ENCODE results near the gene FAM120B. TPM values are rescaled to one million over a fixed set of nuclear protein-coding genes. Genes with fewer than 3 reads are reported as not detected.

The FAM120B gene
- total RNA-seq, 1 experiment from 2014 or later: 25.2 TPM

DNA sequence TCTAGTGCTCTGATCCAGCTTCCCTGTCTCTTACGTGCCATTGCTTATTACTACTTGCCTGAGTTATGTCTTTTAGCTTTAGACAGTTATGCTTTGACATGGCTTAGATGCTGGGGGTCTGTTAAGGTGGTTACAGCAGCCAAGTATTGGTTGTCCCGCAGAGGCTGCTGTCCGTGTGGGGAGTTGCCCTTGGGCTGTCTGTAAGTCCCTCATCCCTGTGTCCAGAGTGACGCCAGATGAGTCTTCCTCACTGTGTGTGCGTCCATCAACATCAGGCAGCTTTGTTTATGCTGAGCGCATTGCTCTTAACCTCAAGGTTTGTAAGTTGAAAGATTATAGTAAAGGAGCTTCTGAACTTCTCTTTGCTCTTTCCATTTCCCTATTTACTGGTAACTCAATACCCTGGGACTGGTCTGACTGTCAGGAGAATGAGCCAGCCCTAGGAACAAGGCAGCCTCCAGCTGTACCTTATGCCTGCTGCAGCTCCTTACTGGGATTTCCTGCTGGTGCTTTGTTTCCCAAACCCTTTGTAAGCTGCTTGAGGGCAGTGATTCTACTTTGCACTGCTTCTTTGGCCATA is 7.2 kb downstream of the FAM120B start:
- CTCF ChIA-PET: no interaction called here
- ATAC-seq: no peak
- intact Hi-C loops (cut with micrococcal nuclease): no loop called here

More for the DNA sequence above, 7.2 kb downstream of the FAM120B start:
- no peak overlapping the region for H3K27ac ChIP-seq (ENCODE audit: low read depth, low read length)
- no peak overlapping the region for H2AFZ ChIP-seq (ENCODE audit: low read depth, low read length, poor library complexity, severe bottlenecking)
- H3K36me3 ChIP-seq (ENCODE audit: control insufficient read depth in 1 of 2, insufficient read depth in 2 of 2, low read length in 2 of 2): peaks cover 2 to 9% of the 10 kb centered on the region in 2 experiments; a peak in 1 of 4 replicates
- no peak for DNase-seq (ENCODE audit: low read depth, low spot score)
- POLR2A ChIA-PET: no interaction called here
- no peaks in the 10 kb centered on the region for H3K27me3 ChIP-seq (ENCODE audit: insufficient read depth, low read length)
- RAD21 ChIA-PET (ENCODE audit: low non-redundant PET in 1 of 2, low total read pairs in 2 of 2, uncharacterized antibody in 2 of 2, unreplicated experiment in 2 of 2): no interaction called here
- BruUV-seq (replicated peaks): no TSS peak
- H3K9me2 ChIP-seq (ENCODE audit: insufficient read depth): no peaks in the 10 kb centered on the region
- H3K9ac ChIP-seq (ENCODE audit: low read length): no peak overlapping the region
- no peak for TF ChIP-seq SRF (IDR thresholded peaks at IDR 0.05; ENCODE audit: low read depth)
- TF ChIP-seq EZH2phosphoT487 (IDR thresholded peaks at IDR 0.05; ENCODE audit: borderline replicate concordance): no peak
- TF ChIP-seq FOSL1 (IDR thresholded peaks at IDR 0.05; ENCODE audit: low read depth): no peak
- TF ChIP-seq JUND (IDR thresholded peaks at IDR 0.05): no peak
- TF ChIP-seq, protein P1, sequence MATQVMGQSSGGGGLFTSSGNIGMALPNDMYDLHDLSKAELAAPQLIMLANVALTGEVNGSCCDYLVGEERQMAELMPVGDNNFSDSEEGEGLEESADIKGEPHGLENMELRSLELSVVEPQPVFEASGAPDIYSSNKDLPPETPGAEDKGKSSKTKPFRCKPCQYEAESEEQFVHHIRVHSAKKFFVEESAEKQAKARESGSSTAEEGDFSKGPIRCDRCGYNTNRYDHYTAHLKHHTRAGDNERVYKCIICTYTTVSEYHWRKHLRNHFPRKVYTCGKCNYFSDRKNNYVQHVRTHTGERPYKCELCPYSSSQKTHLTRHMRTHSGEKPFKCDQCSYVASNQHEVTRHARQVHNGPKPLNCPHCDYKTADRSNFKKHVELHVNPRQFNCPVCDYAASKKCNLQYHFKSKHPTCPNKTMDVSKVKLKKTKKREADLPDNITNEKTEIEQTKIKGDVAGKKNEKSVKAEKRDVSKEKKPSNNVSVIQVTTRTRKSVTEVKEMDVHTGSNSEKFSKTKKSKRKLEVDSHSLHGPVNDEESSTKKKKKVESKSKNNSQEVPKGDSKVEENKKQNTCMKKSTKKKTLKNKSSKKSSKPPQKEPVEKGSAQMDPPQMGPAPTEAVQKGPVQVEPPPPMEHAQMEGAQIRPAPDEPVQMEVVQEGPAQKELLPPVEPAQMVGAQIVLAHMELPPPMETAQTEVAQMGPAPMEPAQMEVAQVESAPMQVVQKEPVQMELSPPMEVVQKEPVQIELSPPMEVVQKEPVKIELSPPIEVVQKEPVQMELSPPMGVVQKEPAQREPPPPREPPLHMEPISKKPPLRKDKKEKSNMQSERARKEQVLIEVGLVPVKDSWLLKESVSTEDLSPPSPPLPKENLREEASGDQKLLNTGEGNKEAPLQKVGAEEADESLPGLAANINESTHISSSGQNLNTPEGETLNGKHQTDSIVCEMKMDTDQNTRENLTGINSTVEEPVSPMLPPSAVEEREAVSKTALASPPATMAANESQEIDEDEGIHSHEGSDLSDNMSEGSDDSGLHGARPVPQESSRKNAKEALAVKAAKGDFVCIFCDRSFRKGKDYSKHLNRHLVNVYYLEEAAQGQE (IDR thresholded peaks at IDR 0.05; ENCODE audit: low read depth): no peak
- TF ChIP-seq SIN3A (IDR thresholded peaks at IDR 0.05; ENCODE audit: low read depth): no peak
- TF ChIP-seq SP1 (IDR thresholded peaks at IDR 0.05; ENCODE audit: low read depth): no peak
- TF ChIP-seq YY1 (IDR thresholded peaks at IDR 0.05; ENCODE audit: extremely low read depth, insufficient replicate concordance, low read depth, low read length): no peak
- no peak for TF ChIP-seq EZH2 (IDR thresholded peaks at IDR 0.05)
- no peak for TF ChIP-seq POLR2A (IDR thresholded peaks at IDR 0.05; ENCODE audit: borderline replicate concordance, extremely low read depth, insufficient read depth, insufficient read length)
- no peak for TF ChIP-seq POLR2AphosphoS5 (IDR thresholded peaks at IDR 0.05; ENCODE audit: low read depth, low read length)
- TF ChIP-seq, protein P2, sequence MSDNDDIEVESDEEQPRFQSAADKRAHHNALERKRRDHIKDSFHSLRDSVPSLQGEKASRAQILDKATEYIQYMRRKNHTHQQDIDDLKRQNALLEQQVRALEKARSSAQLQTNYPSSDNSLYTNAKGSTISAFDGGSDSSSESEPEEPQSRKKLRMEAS (IDR thresholded peaks at IDR 0.05): no peak
- TF ChIP-seq CBX3 (IDR thresholded peaks at IDR 0.05; ENCODE audit: low read depth): no peak
- TF ChIP-seq RAD21 (IDR thresholded peaks at IDR 0.05; ENCODE audit: low read depth): no peak
- TF ChIP-seq EGR1 (IDR thresholded peaks at IDR 0.05; ENCODE audit: low read depth): no peak
- TF ChIP-seq TCF7L2 (IDR thresholded peaks at IDR 0.05; ENCODE audit: borderline replicate concordance, extremely low read depth, insufficient read depth, insufficient read length): no peak
- no peaks in the 10 kb centered on the region for H3K9me3 ChIP-seq (ENCODE audit: control insufficient read depth in 1 of 2, insufficient read depth in 1 of 2, low read depth in 1 of 2, low read length in 2 of 2)
- no peak overlapping the region for H3K4me3 ChIP-seq (replicated peaks in 1 of 2; ENCODE audit: low read depth in 1 of 2, low read length in 2 of 2)
- no peak overlapping the region for H3K4me2 ChIP-seq (ENCODE audit: low read length)
- no peaks in the 10 kb centered on the region for H3K4me1 ChIP-seq (ENCODE audit: control insufficient read depth in 1 of 2, insufficient read depth in 2 of 2, low read length in 2 of 2)
- peaks cover 86% of the 10 kb centered on the region for H3K79me2 ChIP-seq (ENCODE audit: insufficient read depth, low read length)
- no peaks in the 10 kb centered on the region; the same call in 1 of the 2 replicates for H4K20me1 ChIP-seq (ENCODE audit: insufficient read depth)

All from HCT116 (cell line).